Naive B cell (primary cell): ENCODE data around the gene ARMCX2. TPM values are rescaled to one million over a fixed set of nuclear protein-coding genes. Genes with fewer than 3 reads are reported as not detected.
A peak's percentile ranks its signal among the peaks of the same experiment; 100 is the strongest.

Experiments used
- ATAC-seq, 2 donors: fragments of 150-1000 bp; cut with Tn5 transposase; 2 replicates each; pipeline ENCODE4 v1.10.0; 2021; ENCODE audit warnings: low read depth in 2 of 2, mild to moderate bottlenecking in 2 of 2, moderate library complexity in 2 of 2
- DNase-seq: peaks from one replicate; pipeline ENCODE4 v3.0.0; 2022
- H3K27ac Mint-ChIP-seq, 6 donors: one replicate each; pipeline ENCODE4 v1.8.0; 2020 to 2022; ENCODE audit warnings: mild to moderate bottlenecking in 6 of 6, mixed read lengths in 6 of 6, moderate library complexity in 5 of 6, inconsistent platforms in 2 of 6
- H3K27me3 Mint-ChIP-seq, 3 donors: one replicate each; pipeline ENCODE4 v1.8.0; 2021 to 2022; ENCODE audit warnings: mixed read lengths in 3 of 3, mild to moderate bottlenecking in 1 of 3
- H3K36me3 Mint-ChIP-seq, 2 donors: one replicate each; pipeline ENCODE4 v1.8.0; 2020 to 2022; ENCODE audit warnings: mixed read lengths in 2 of 2, inconsistent platforms in 1 of 2, mild to moderate bottlenecking in 1 of 2
- H3K4me1 Mint-ChIP-seq, 3 donors: one replicate each; pipeline ENCODE4 v1.8.0; 2020 to 2022; ENCODE audit warnings: mixed read lengths in 3 of 3, inconsistent platforms in 1 of 3, mild to moderate bottlenecking in 1 of 3, moderate library complexity in 1 of 3
- H3K4me3 Mint-ChIP-seq, 8 donors: one replicate each; pipeline ENCODE4 v1.8.0; 2020 to 2022; ENCODE audit warnings: mild to moderate bottlenecking in 8 of 8, mixed read lengths in 8 of 8, moderate library complexity in 8 of 8, inconsistent platforms in 2 of 8
- H3K9me3 Mint-ChIP-seq, 7 donors: one replicate each; pipeline ENCODE4 v1.8.0; 2020 to 2022; ENCODE audit warnings: mixed read lengths in 7 of 7, mild to moderate bottlenecking in 5 of 7, inconsistent platforms in 2 of 7, moderate library complexity in 1 of 7
- polyA plus RNA-seq, 6 donors: library from polyadenylated mRNA; unstranded; fragments of 300-500 nt; fragmentation: Illumina TruSeq; gene quantifications; one replicate each; pipeline ENCODE4 v1.2.3, GENCODE V29; 2021; ENCODE audit warnings: low read depth in 6 of 6

Gene ARMCX2
- polyA plus RNA-seq, result 1 to 10 TPM; 1.9 to 5.0 (median 3.3) TPM

GRCh38 chrX:101659601-101660063 lies at the start of gene ARMCX2:
ARMCX2 (minus strand) TSS chrX:101659850; CDS start chrX:101657588, 2,262 bp downstream.
- DNase-seq, result peak; percentile 6

GRCh38 chrX:101709384-101709783 lies 49.7 kb upstream of the ARMCX2 start:
- Mint-ChIP-seq H3K9me3 (peaks cover 0 to 5% (median 0%) of the 10 kb centered on the region in 7 donors), H3K4me3 (no peak overlapping the region), H3K4me1 (no peaks in the 10 kb centered on the region), H3K27ac (no peak overlapping the region), H3K36me3 (no peaks in the 10 kb centered on the region), H3K27me3 (no peaks in the 10 kb centered on the region)
- DNase-seq (no peak), ATAC-seq (no peak)

More at GRCh38 chrX:101659601-101660063, at the start of gene ARMCX2:
- ATAC-seq, result peak; percentile 37 to 58
- H3K4me1 Mint-ChIP-seq, result peaks cover 13 to 14% (median 13%) of the 10 kb centered on the region in 3 donors
- H3K9me3 Mint-ChIP-seq, result no peaks in the 10 kb centered on the region
- peak within 1 kb of the TSS in 4 of 6 donors; percentile 72 to 91 (median 75) for H3K27ac Mint-ChIP-seq
- H3K36me3 Mint-ChIP-seq, result peaks cover 0 to 7% of the 10 kb centered on the region in 2 donors
- peak within 1 kb of the TSS; percentile 81 to 95 (median 90) for H3K4me3 Mint-ChIP-seq
- H3K27me3 Mint-ChIP-seq, result peaks cover 0 to 28% (median 0%) of the 10 kb centered on the region in 3 donors

GRCh38 chrX:101708163-101708562 lies 48.5 kb upstream of the ARMCX2 start:
- Mint-ChIP-seq H3K9me3 (peaks cover 0 to 5% (median 0%) of the 10 kb centered on the region in 7 donors), H3K4me3 (no peak overlapping the region), H3K27me3 (no peaks in the 10 kb centered on the region), H3K4me1 (no peaks in the 10 kb centered on the region), H3K27ac (peak overlapping the region in 1 of 6 donors; percentile 37), H3K36me3 (no peaks in the 10 kb centered on the region)
- DNase-seq, result no peak
- ATAC-seq, result no peak

- Mint-ChIP-seq H3K4me1 (peaks cover 3 to 5% (median 5%) of the 10 kb centered on the region in 3 donors), H3K27ac (peak overlapping the region in 1 of 6 donors; percentile 23), H3K4me3 (peak overlapping the region in 1 of 8 donors; percentile 21), H3K36me3 (no peaks in the 10 kb centered on the region), H3K27me3 (peaks cover 9 to 33% (median 12%) of the 10 kb centered on the region in 3 donors), H3K9me3 (peaks cover 0 to 4% (median 0%) of the 10 kb centered on the region in 7 donors)
- DNase-seq, result no peak
- ATAC-seq, result peak; percentile 75 to 76
Observed at GRCh38 chrX:101693476-101693875, 33.8 kb upstream of the ARMCX2 start.

GRCh38 chrX:101691835-101692234 lies 32.2 kb upstream of the ARMCX2 start:
- DNase-seq (no peak), ATAC-seq (no peak)
- Mint-ChIP-seq H3K9me3 (peaks cover 0 to 4% (median 0%) of the 10 kb centered on the region in 7 donors), H3K4me3 (no peak overlapping the region), H3K27ac (no peak overlapping the region), H3K27me3 (peaks cover 3 to 20% (median 11%) of the 10 kb centered on the region in 3 donors), H3K4me1 (peaks cover 3 to 5% (median 5%) of the 10 kb centered on the region in 3 donors), H3K36me3 (no peaks in the 10 kb centered on the region)

GRCh38 chrX:101686574-101686973 lies 26.9 kb upstream of the ARMCX2 start:
- no peak for DNase-seq
- ATAC-seq, result no peak
- no peak overlapping the region for H3K27ac Mint-ChIP-seq
- H3K36me3 Mint-ChIP-seq, result no peaks in the 10 kb centered on the region
- H3K9me3 Mint-ChIP-seq, result peaks cover 0 to 2% (median 0%) of the 10 kb centered on the region in 7 donors
- peaks cover 0 to 15% (median 7%) of the 10 kb centered on the region in 3 donors for H3K27me3 Mint-ChIP-seq
- H3K4me1 Mint-ChIP-seq, result no peaks in the 10 kb centered on the region
- no peak overlapping the region for H3K4me3 Mint-ChIP-seq

- Mint-ChIP-seq H3K9me3 (peaks cover 0 to 2% (median 0%) of the 10 kb centered on the region in 7 donors), H3K4me1 (no peaks in the 10 kb centered on the region), H3K27ac (peak overlapping the region in 1 of 6 donors; percentile 29), H3K4me3 (no peak overlapping the region), H3K36me3 (no peaks in the 10 kb centered on the region), H3K27me3 (peaks cover 0 to 15% (median 7%) of the 10 kb centered on the region in 3 donors)
- no peak for ATAC-seq
- DNase-seq, result no peak
Observed at GRCh38 chrX:101685923-101686322, 26.3 kb upstream of the ARMCX2 start.

GRCh38 chrX:101682723-101683122 lies 23.1 kb upstream of the ARMCX2 start:
- H3K4me1 Mint-ChIP-seq, result no peaks in the 10 kb centered on the region
- H3K27ac Mint-ChIP-seq, result no peak overlapping the region
- no peak for ATAC-seq
- no peak for DNase-seq
- H3K36me3 Mint-ChIP-seq, result no peaks in the 10 kb centered on the region
- H3K4me3 Mint-ChIP-seq, result no peak overlapping the region
- peaks cover 0 to 5% (median 0%) of the 10 kb centered on the region in 7 donors for H3K9me3 Mint-ChIP-seq
- peaks cover 4 to 15% (median 4%) of the 10 kb centered on the region in 3 donors for H3K27me3 Mint-ChIP-seq

GRCh38 chrX:101677028-101677427 lies 17.4 kb upstream of the ARMCX2 start:
- ATAC-seq, result no peak
- no peak overlapping the region for H3K27ac Mint-ChIP-seq

GRCh38 chrX:101676571-101676970 lies 16.9 kb upstream of the ARMCX2 start:
- no peak for DNase-seq
- H3K9me3 Mint-ChIP-seq, result peaks cover 0 to 3% (median 0%) of the 10 kb centered on the region in 7 donors
- H3K36me3 Mint-ChIP-seq, result no peaks in the 10 kb centered on the region
- H3K4me3 Mint-ChIP-seq, result no peak overlapping the region
- H3K4me1 Mint-ChIP-seq, result no peaks in the 10 kb centered on the region
- H3K27me3 Mint-ChIP-seq, result peaks cover 5 to 23% (median 7%) of the 10 kb centered on the region in 3 donors
- H3K27ac Mint-ChIP-seq, result no peak overlapping the region
- no peak for ATAC-seq

More at GRCh38 chrX:101677028-101677427, 17.4 kb upstream of the ARMCX2 start:
- Mint-ChIP-seq H3K4me1 (no peaks in the 10 kb centered on the region), H3K27me3 (peaks cover 5 to 23% (median 7%) of the 10 kb centered on the region in 3 donors), H3K4me3 (no peak overlapping the region), H3K9me3 (peaks cover 0 to 3% (median 0%) of the 10 kb centered on the region in 7 donors), H3K36me3 (no peaks in the 10 kb centered on the region)
- no peak for DNase-seq

GRCh38 chrX:101668143-101668542 lies 8.5 kb upstream of the ARMCX2 start:
- H3K9me3 Mint-ChIP-seq, result peaks cover 0 to 9% (median 0%) of the 10 kb centered on the region in 7 donors
- ATAC-seq (no peak), DNase-seq (no peak)
- no peaks in the 10 kb centered on the region for H3K4me1 Mint-ChIP-seq
- no peaks in the 10 kb centered on the region for H3K36me3 Mint-ChIP-seq
- H3K4me3 Mint-ChIP-seq, result no peak overlapping the region
- peaks cover 0 to 22% (median 0%) of the 10 kb centered on the region in 3 donors for H3K27me3 Mint-ChIP-seq
- H3K27ac Mint-ChIP-seq, result no peak overlapping the region

GRCh38 chrX:101658661-101659491 lies 774 bp downstream of the ARMCX2 start:
- DNase-seq (peak; percentile 7), ATAC-seq (peak; percentile 64 to 65)
- Mint-ChIP-seq H3K27ac (peak overlapping the region in 3 of 6 donors; percentile 33 to 91 (median 74)), H3K4me1 (peaks cover 13 to 14% (median 13%) of the 10 kb centered on the region in 3 donors), H3K36me3 (peaks cover 0 to 7% of the 10 kb centered on the region in 2 donors), H3K4me3 (peak overlapping the region; percentile 81 to 95 (median 90)), H3K9me3 (no peaks in the 10 kb centered on the region), H3K27me3 (peaks cover 0 to 21% (median 0%) of the 10 kb centered on the region in 3 donors)

- ATAC-seq (no peak), DNase-seq (no peak)
- peak overlapping the region in 3 of 8 donors; percentile 22 to 74 (median 42) for H3K4me3 Mint-ChIP-seq
- H3K27me3 Mint-ChIP-seq, result peaks cover 0 to 15% (median 0%) of the 10 kb centered on the region in 3 donors
- peaks cover 13 to 14% (median 13%) of the 10 kb centered on the region in 3 donors for H3K4me1 Mint-ChIP-seq
- H3K9me3 Mint-ChIP-seq, result no peaks in the 10 kb centered on the region
- peaks cover 0 to 7% of the 10 kb centered on the region in 2 donors for H3K36me3 Mint-ChIP-seq
- H3K27ac Mint-ChIP-seq, result peak overlapping the region in 1 of 6 donors; percentile 76
Observed at GRCh38 chrX:101657495-101657894, 2.2 kb downstream of the ARMCX2 start.
